ENCODE results near the gene NPR3.

NPR3 gene

DNA sequence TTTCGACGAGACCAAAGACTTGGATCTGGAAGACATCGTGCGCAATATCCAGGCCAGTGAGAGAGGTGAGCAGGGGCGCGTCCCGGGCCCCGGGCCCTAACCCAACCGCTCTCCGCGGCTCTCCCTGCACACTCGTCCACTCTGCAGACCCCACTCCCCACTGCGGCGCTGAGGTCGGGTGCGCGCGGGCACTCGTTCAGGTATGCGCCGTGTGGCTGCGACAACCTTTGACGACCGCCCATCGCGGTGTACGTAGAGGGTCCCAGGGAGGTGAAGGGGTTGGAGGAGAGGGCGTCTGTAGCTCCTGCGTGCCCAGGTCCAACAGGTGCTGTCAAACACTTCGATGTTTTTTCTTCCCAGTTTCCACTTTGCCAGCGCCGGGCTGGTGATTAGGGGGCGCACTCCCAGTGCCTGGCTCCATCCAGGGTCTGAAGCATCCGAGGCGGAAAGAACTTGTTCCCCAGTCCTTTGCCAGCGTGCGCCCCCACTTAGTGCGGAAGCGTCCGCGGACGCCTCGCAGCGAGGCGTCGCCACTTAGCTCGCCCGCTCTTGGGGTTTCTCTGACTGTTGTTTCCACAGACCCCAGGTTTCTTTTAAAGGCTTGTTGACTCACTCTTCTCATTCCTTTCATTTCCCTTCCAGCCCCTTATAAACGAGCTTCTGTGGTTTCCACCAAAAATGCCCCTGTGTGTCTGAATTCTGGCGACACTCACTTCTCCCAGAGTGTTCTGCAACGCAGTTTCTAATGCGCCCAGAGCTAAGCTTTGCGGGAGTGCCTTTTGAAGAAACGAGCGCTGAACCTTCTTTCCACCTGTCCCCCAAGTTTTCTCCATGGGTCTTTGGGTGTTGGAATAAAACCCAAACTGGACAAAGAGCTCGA, 1.6 kb downstream of the NPR3 start:
- DNase-seq (ENCODE audit: low spot score), result peak; percentile 19

DNA sequence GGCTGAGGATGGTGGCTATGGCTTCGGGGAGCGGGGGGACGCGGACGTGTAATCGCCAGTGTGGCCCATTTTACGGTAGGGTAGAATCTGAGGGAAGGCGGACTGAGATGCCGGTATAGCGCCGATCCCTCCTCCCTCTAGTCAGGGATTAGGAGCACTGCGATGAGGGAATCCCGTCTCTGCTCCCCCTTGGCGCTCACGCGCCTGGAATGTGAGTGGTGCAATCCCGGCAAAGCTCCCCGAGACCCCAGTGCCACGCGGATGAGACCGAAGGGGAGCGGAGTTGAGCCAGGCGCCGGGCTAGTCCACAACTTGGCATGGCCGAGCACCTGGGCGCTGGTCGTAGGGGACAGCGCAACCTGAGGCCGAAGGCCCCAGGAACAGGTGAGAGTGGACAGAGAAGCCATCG, 2.2 kb downstream of the NPR3 start:
- DNase-seq (ENCODE audit: low spot score), result peak; percentile 31

- peak; percentile 48 for DNase-seq (ENCODE audit: low spot score)
Measured at GRCh38 chr5:32713770-32714381, 2.8 kb downstream of the NPR3 start.

GRCh38 chr5:32714836-32715235, 3.7 kb downstream of the NPR3 start:
- DNase-seq (ENCODE audit: low spot score), result no peak

- DNase-seq (ENCODE audit: low spot score), result no peak
Measured at GRCh38 chr5:32720300-32720699, 9.2 kb downstream of the NPR3 start.

DNA sequence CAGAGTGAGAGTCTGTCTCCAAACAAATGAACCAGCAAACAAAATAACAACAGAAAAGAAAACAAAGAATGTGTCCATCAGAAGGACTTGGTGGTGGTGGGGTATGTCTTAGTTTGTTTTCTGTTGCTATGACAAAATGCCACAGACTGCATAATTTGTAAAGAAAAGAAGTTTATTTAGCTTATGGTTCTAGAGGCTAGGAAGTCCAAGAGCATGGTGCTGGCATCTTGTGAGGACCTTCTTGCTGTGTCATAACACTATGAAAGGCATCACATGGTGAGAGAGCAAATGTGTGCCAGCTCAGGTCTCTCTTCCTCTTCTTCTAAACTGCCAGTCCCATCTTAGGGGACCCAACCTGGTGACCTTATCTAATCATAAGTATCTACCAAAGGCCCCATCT, 10.5 kb downstream of the NPR3 start:
- DNase-seq (ENCODE audit: low spot score), result no peak

DNA sequence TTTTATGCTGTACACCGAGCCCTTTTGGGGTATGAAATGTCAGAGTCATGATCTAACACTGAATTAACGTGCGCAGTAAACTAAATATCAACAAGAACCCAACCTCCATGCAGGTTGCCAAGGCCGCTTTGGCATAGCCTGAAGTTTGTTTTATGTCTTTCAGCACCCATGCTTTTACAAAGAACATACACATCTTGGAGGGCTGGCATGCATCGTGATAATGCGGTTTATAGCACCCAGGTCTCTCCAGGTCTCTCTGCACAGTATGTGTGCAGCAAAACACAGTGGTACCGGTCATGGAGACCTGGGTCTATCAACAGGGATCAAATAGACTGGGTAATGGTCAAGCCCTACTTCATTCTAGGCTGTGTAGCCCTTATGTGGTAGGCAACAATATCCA, 11.8 kb downstream of the NPR3 start:
- no peak for DNase-seq (ENCODE audit: low spot score)

DNA sequence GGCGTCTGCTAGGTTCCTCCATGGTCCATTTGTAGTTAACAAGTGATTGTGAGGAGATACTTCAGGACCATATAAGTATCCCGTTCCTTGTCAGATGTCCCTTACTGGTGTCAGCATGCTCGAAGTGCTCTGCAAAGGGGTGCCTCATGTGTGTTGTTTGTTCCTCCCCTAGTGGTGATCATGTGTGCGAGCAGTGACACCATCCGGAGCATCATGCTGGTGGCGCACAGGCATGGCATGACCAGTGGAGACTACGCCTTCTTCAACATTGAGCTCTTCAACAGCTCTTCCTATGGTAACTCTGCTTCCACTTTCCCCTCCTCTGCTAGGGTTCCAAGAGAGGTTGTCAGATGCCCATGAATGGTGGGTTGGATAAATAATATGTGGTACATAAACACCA, 13.4 kb downstream of the NPR3 start:
- no peak for DNase-seq (ENCODE audit: low spot score)

GRCh38 chr5:32726086-32726557, 15.0 kb downstream of the NPR3 start:
- DNase-seq (ENCODE audit: low spot score), result no peak

- DNase-seq (ENCODE audit: low spot score), result no peak
Measured at GRCh38 chr5:32729651-32730050, 18.5 kb downstream of the NPR3 start.

- no peak for DNase-seq (ENCODE audit: low spot score)
Measured at GRCh38 chr5:32733590-32734340, 22.6 kb downstream of the NPR3 start.

DNA sequence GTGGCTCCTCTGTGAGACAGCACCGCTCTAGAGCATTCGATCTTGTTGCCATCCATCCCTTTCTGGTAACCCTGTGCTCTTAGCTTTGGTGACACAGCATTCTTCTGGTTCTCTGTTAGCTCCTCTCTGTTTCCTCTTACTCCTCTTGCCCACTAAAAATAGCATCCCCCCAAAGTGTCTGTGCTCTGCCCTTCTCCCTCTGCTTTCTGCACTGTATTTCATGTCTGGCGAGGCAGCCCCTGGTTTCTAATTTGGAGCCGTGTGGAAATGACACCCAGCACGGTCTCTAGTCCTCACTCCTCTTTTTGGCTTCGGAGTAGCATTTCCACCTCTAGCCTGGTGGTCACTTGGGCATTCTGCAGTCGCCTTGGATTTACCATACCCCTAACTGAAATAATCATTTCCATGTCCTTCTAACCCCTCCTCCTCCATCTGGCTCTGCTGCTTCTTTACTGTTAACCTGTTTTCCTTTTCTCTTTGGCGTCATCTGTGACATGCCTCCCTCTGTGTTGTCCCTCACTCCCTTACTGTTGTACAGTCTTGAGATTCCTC, 23.8 kb downstream of the NPR3 start:
- no peak for DNase-seq (ENCODE audit: low spot score)

DNA sequence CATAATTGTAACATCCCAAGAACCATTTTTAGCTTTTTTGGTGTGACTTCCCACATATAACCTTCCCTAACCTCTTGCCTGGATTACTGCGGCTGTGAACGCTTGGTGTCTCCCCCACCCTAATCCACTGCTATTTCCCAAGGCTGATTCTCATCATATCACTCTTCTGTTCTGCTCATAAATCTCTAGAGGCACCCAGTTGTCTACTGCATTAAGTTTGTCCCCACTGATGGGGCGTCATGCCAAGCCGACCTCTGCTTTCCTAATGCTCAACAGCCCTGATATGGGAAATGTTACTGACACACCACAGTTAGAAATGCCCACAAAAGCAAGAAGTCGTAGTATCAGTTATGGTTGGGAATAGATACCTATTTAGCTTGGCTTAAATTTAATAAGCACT, 24.4 kb downstream of the NPR3 start:
- no peak for DNase-seq (ENCODE audit: low spot score)

- DNase-seq (ENCODE audit: low spot score), result no peak
Measured at GRCh38 chr5:32736842-32737241, 25.7 kb downstream of the NPR3 start.

- no peak for DNase-seq (ENCODE audit: low spot score)
Measured at GRCh38 chr5:32740651-32741050, 29.5 kb downstream of the NPR3 start.

DNA sequence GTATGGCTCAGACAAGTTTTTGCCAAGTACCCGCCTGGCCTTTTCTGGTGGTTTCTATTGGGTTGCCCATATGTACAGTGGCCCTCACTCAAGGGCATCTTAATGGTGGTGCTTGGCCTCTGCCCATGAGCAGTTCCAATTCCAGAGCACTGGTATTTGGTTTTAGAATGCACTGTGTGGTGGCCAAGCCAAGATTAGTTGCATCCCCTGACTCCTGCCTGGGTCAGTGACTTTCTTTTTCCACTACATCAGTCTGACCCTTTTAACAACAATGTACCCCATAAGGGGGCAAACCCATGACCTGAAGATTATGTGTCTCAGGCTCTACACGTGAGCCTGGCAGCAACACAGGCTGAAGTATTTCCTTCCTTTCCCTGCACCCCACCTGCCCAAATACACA, 34.2 kb downstream of the NPR3 start:
- DNase-seq (ENCODE audit: low spot score), result no peak

DNA sequence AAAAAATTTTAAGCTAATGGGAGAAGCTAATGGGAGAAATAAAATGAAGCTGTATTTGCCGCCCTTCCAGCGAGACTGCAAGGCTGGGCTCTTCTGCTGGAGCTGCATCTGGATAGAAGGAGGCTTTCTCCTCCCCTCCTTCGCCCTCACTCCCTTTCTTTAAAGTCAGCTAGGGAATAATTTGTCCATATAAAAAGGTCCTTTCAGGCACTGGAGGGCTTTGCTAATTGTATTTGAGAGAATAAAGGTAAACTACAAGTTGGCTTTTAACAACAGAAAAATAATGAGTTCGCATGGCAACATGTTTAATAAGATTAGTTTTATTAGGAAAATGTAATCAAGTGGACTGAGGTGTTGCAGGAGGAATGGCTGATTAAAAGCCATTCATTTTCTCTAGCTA, 41.3 kb downstream of the NPR3 start:
- no peak for DNase-seq (ENCODE audit: low spot score)

DNA sequence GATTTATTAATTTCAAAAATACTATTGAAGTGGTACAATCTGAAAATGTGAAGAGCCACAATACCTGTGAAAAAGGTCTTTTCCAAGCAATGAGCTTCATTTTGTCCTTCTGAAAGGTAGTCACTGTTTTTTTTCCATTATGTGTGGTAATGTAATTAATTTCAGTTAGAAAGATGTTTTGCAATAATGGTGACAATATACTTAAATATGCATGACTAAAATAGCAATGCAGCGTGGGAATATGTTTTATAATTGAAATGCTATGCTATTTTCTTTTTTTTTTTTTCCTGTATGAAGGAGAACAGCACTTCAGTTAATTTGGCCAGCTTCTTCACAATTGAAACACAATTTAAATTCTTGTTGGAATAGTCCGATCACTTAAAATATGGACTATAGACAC, 41.9 kb downstream of the NPR3 start:
- peak; percentile 68 for DNase-seq (ENCODE audit: low spot score)

DNA sequence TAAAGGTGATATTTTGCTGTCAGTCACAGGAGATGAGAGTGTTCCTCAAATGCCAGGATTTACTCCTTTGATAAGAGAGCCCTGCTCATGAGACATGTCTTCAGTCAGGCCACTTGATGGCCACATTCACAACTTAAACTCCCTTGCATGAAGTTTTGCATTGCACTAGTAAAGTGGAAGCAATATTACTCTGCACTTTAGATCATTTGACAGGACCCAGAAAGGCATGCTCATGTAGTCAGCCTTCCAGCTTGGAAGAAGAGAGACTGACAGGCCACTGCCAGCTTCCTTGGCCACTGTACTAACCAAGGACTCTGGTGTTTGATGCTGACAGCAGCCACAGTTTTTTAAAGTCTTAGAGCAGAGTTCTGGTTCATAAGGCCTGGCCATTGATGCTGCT, 42.6 kb downstream of the NPR3 start:
- peak; percentile 21 for DNase-seq (ENCODE audit: low spot score)

- no peak for DNase-seq (ENCODE audit: low spot score)
Measured at GRCh38 chr5:32754284-32754683, 43.2 kb downstream of the NPR3 start.

- peak; percentile 23 for DNase-seq (ENCODE audit: low spot score)
Measured at GRCh38 chr5:32760091-32760509, 49.0 kb downstream of the NPR3 start.

DNA sequence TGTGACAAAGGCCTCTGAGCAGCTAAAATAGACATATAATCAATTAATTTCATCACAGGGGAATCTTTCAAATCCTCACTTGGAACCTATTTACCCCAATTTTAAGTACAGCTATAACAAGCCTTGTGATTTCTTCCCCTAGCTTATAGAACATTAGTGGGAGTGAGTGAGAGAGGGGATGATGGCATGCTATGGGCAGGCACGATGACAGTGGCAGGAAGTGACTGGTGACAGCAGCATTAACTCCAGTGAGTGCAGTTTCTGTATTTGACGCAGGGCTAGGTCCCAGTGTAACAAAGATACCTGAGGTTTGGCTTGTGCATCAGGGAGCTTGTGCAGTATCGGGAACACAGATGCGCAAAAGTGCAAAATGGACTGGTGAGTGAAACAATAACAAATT, 54.1 kb downstream of the NPR3 start:
- no peak for DNase-seq (ENCODE audit: low spot score)

Measured in AG08395 (cell line).